AG04450 (cell line): ENCODE measurements around the gene ENO1. TPM values are rescaled to one million over a fixed set of nuclear protein-coding genes. Genes with fewer than 3 reads are reported as not detected.

ENCODE experiments used
- CTCF ChIA-PET: fragments of 300-600, 350-600 bp; formaldehyde crosslinking; extraction: SDS; loops from one replicate; lab custom pipeline; 2022; ENCODE audit warnings: antibody characterized with exemption, inconsistent platforms; lab: Charles Lee
- POLR2A ChIA-PET: fragments of 350-600 bp; formaldehyde crosslinking; extraction: SDS; loops from one replicate; lab custom pipeline; 2021; ENCODE audit warnings: antibody characterized with exemption, inconsistent platforms; lab: Yijun Ruan, JAX
- DNase-seq: peaks from one replicate; pipeline ENCODE4 v3.0.0-alpha.2; 2011; ENCODE audit warnings: low read depth, low spot score
- H3K27ac ChIP-seq: one replicate; pipeline ENCODE4 v1.5.1; 2012; ENCODE audit warnings: low read depth, low read length, control low read depth
- H3K27me3 ChIP-seq: one replicate; pipeline ENCODE4 v1.6.0; 2012; ENCODE audit warnings: low read length; ENCODE audit not compliant: control insufficient read depth, insufficient read depth
- H3K4me3 ChIP-seq: 2 replicates; pipeline ENCODE4 v1.5.1; 2011; ENCODE audit warnings: mild to moderate bottlenecking, low read depth, low read length, control low read depth
- H3K9me3 ChIP-seq: 2 replicates; pipeline ENCODE4 v1.5.1; 2012; ENCODE audit warnings: low read length; ENCODE audit not compliant: control insufficient read depth, insufficient read depth
- CTCF ChIP-seq: IDR thresholded peaks from 2 replicates; pipeline ENCODE4 v1.5.1; 2011; ENCODE audit warnings: low read depth, low read length, control low read depth, inconsistent platforms
- polyA plus RNA-seq: library from polyadenylated mRNA; depleted of rRNA; stranded (reverse); fragments of >200 nt; gene quantifications from 2 replicates; pipeline ENCODE4 v1.2.3, GENCODE V29; 2011

Gene ENO1
- polyA plus RNA-seq, 1 experiment = 1,423 TPM

- no peaks in the 10 kb centered on the region for H3K9me3 ChIP-seq
- TF ChIP-seq CTCF = no peak
- no peaks in the 10 kb centered on the region for H3K27me3 ChIP-seq
- no peak for DNase-seq
- ChIA-PET POLR2A (interaction anchor here (0.5 to 2.8 kb wide), 4 partner anchors 12 to 269 kb away, joined by 3 to 10 read pairs (median 5); partner anchors contain the start of gene ENO1), CTCF (interaction anchor here (0.7 to 11.2 kb wide), 3 partner anchors 14 to 140 kb away, joined by 3 to 82 read pairs (median 11); no protein-coding TSS in a partner anchor)
- no peak overlapping the region for H3K27ac ChIP-seq
- H3K4me3 ChIP-seq = no peak overlapping the region
These were observed 13.7 kb downstream of the ENO1 start for GRCh38 chr1:8864713-8865344.

- CTCF ChIA-PET = interaction anchor here (0.5 to 11.2 kb wide), 3 partner anchors 9 to 796 kb away, joined by 3 to 82 read pairs (median 6); no protein-coding TSS in a partner anchor
- DNase-seq = no peak
- Histone ChIP-seq H3K9me3 (no peaks in the 10 kb centered on the region), H3K27ac (no peak overlapping the region), H3K27me3 (no peaks in the 10 kb centered on the region), H3K4me3 (no peak overlapping the region)
- POLR2A ChIA-PET = interaction anchor here (0.6 to 2.8 kb wide), 4 partner anchors 10 to 47 kb away, joined by 3 to 16 read pairs (median 7); partner anchors contain the start of gene ENO1
- TF ChIP-seq CTCF = no peak
These were observed 14.7 kb downstream of the ENO1 start for GRCh38 chr1:8863794-8864233.

- Histone ChIP-seq H3K9me3 (no peaks in the 10 kb centered on the region), H3K27ac (no peak overlapping the region), H3K4me3 (no peak overlapping the region), H3K27me3 (no peaks in the 10 kb centered on the region)
- ChIA-PET POLR2A (interaction anchor here (2.2 to 2.8 kb wide), 2 partner anchors 11 to 15 kb away, joined by 10 to 16 read pairs; partner anchors contain the start of gene ENO1), CTCF (interaction anchor here (1.0 to 11.2 kb wide), 8 partner anchors 9 to 373 kb away, joined by 3 to 82 read pairs (median 6); no protein-coding TSS in a partner anchor)
- no peak for DNase-seq
- no peak for TF ChIP-seq CTCF
These were observed 15.3 kb downstream of the ENO1 start for GRCh38 chr1:8863138-8863537.

GRCh38 chr1:8862528-8862927, 16.0 kb downstream of the ENO1 start:
- ChIA-PET POLR2A (interaction anchor here (2.2 to 2.8 kb wide), 2 partner anchors 12 to 16 kb away, joined by 10 to 16 read pairs; partner anchors contain the start of gene ENO1), CTCF (interaction anchor here (0.6 to 11.2 kb wide), 12 partner anchors 10 to 707 kb away, joined by 3 to 82 read pairs (median 4); no protein-coding TSS in a partner anchor)
- no peak for DNase-seq
- Histone ChIP-seq H3K9me3 (no peaks in the 10 kb centered on the region), H3K27ac (peak overlapping the region; percentile 47), H3K4me3 (no peak overlapping the region), H3K27me3 (no peaks in the 10 kb centered on the region)
- TF ChIP-seq CTCF = peak; percentile 68
